ENCODE data around the gene AQP7. TPM values are rescaled to one million over a fixed set of nuclear protein-coding genes. Genes with fewer than 3 reads are reported as not detected.

AQP7 gene
- total RNA-seq (2022; extraction: Qiagen RNA extraction; ENCODE audit: low read depth) = 0.35 to 0.74 TPM (median 0.53 TPM) in 5 replicates

DNA sequence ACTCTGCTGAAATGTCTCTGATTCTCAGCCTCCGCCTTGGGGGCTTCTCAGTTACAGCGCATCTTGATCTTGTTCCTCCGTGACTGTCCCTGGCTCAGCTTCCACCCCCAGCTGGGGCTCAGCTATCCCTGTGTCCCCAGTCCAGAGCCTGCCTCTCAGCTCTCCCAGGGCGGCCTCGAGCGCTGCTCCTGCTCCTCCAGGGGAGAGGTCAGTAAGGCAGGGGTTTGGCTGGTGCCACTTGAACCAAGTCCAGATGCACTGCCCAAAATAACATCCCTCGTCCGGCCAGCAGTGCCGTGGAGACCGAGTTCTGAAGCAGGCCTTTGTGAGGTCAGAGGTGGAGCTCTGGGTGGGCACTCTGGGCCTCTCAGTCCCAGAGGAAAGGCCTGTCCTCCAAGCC is at the start of gene AQP7:
Gene AQP7 (minus strand): TSS at position 198 of the 400 bp plus-strand sequence. CDS start 1,306 bp downstream, outside the sequence.

DNA sequence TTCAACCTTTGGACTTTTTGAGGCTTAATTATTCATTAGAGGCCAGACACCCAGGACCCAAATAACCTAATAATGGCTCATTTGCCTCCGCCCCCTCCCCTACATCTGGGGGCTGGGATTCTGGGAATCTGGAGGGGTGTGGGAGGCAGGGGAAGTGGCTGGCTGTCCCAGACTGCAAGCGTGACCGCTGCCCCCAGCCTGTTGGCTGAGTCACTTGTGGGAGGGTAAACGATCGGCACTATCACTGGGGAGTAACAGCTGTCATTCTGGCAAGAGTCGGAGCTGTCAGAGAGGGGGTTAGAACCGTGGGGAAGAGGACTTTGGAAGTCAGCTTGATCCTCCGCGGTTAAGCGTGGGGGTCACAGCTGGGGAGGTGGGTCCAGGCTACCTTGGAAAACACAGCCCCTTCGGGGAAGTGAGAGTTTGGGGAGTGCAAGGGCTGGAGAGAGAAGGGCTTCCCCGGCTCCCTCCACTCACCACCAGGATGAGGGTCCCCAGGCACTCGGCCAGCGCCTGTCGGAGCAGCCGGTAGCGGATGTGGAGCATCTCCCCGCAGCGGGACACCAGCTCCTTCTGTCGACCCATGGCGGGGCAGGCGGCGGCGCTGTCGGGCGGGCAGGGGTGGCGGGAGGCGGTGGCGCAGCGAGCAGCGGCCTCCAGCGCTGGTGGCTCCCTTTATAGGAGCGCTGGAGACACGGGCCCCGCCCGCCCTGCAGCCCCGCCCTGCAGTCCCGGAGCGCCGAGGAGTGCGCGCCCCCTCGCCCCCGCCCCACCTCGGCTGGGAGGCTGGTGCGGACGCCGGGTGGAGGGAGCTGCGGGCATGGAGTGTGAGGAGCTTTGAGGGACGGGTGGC is 44.8 kb upstream of the AQP7 start, which contains the start of gene AQP3:
Gene AQP3 (minus strand): TSS at position 648 of the 853 bp plus-strand sequence. CDS start 63 bp downstream, at position 585.

Other genes with a start within 250 kb of the AQP7 start
- gene B4GALT1, start 235.2 kb downstream of the AQP7 start, total RNA-seq (2022; extraction: Qiagen RNA extraction; ENCODE audit: low read depth) = 122 to 183 TPM (median 172 TPM) in 5 replicates
- not detected in 5 replicates for gene SPINK4, start 162.4 kb downstream of the AQP7 start, total RNA-seq (2022; extraction: Qiagen RNA extraction; ENCODE audit: low read depth)
- 141 to 166 TPM (median 156 TPM) in 5 replicates for gene BAG1, start 137.9 kb downstream of the AQP7 start, total RNA-seq (2022; extraction: Qiagen RNA extraction; ENCODE audit: low read depth)
- 68.2 to 91.4 TPM (median 79.5 TPM) in 5 replicates for gene CHMP5, start 137.5 kb downstream of the AQP7 start, total RNA-seq (2022; extraction: Qiagen RNA extraction; ENCODE audit: low read depth)
- 27.4 to 30.4 TPM (median 30.3 TPM) in 5 replicates for gene NFX1, start 112.1 kb downstream of the AQP7 start, total RNA-seq (2022; extraction: Qiagen RNA extraction; ENCODE audit: low read depth)
- 15.9 to 27.5 TPM (median 22.9 TPM) in 5 replicates for gene AQP3, start 45.0 kb upstream of the AQP7 start, total RNA-seq (2022; extraction: Qiagen RNA extraction; ENCODE audit: low read depth)
- gene NOL6, start 71.4 kb upstream of the AQP7 start, total RNA-seq (2022; extraction: Qiagen RNA extraction; ENCODE audit: low read depth) = 57.9 to 75.2 TPM (median 67.9 TPM) in 5 replicates
- 3.2 to 10.0 TPM (median 9.0 TPM) in 5 replicates for gene ANKRD18B, start 121.7 kb upstream of the AQP7 start, total RNA-seq (2022; extraction: Qiagen RNA extraction; ENCODE audit: low read depth)